K562 (cell line): ENCODE results near the gene SH3BGRL3. TPM values are rescaled to one million over a fixed set of nuclear protein-coding genes. Genes with fewer than 3 reads are reported as not detected.
A peak's percentile ranks its signal among the peaks of the same experiment; 100 is the strongest.

Experiments used
- BCOR ChIP-seq: fragments of 450-650 bp; IDR thresholded peaks from 2 replicates; pipeline ENCODE4 v1.6.1; 2016
- CHD1 ChIP-seq: fragments of 200-600 bp; sonication (generic); IDR thresholded peaks from one replicate; pipeline ENCODE4 v1.6.1; 2012; ENCODE audit warnings: mild to moderate bottlenecking, moderate library complexity, low read length, inconsistent platforms
- E2F6 ChIP-seq, 2 experiments: IDR thresholded peaks; 2 replicates each; pipeline ENCODE4 v1.6.1; 2011; ENCODE audit warnings: borderline replicate concordance in 1 of 2, control low read depth in 1 of 2, low read depth in 1 of 2, low read length in 1 of 2, mild to moderate bottlenecking in 1 of 2, mixed read lengths in 1 of 2, moderate library complexity in 1 of 2; ENCODE audit not compliant: insufficient read depth in 1 of 2, insufficient read length in 1 of 2, poor library complexity in 1 of 2, severe bottlenecking in 1 of 2; ENCODE audit errors: extremely low read depth in 1 of 2
- ETV5 ChIP-seq: sonication (generic); formaldehyde crosslinking; IDR thresholded peaks from 2 replicates; pipeline ENCODE4 v1.4.0; 2020; ENCODE audit warnings: low read depth, mild to moderate bottlenecking, missing genetic modification reagents
- HDAC1 ChIP-seq, 2 experiments: fragments of 450-650 bp; IDR thresholded peaks; 2 replicates each; pipeline ENCODE4 v1.6.1; 2016 to 2017; ENCODE audit warnings: inconsistent platforms in 1 of 2, mild to moderate bottlenecking in 1 of 2, moderate library complexity in 1 of 2
- HMG20B ChIP-seq: fragments of 250-450 bp; sonication (Bioruptor Pico); IDR thresholded peaks from 2 replicates; pipeline ENCODE4 v1.5.0; 2021; ENCODE audit warnings: mild to moderate bottlenecking
- JUN ChIP-seq, 2 experiments: sonication (generic) in 1 of 2; formaldehyde crosslinking in 1 of 2; IDR thresholded peaks; 2 replicates each; pipeline versions ENCODE4 v1.6.1 to v1.8.0; 2012 to 2022; ENCODE audit warnings: borderline replicate concordance in 2 of 2, mild to moderate bottlenecking in 2 of 2, improper control_type of control experiment in 1 of 2, low read depth in 1 of 2, low read length in 1 of 2, missing genetic modification reagents in 1 of 2
- LEF1 ChIP-seq: fragments of 450-650 bp; IDR thresholded peaks from 2 replicates; pipeline ENCODE4 v1.6.1; 2016; ENCODE audit warnings: mild to moderate bottlenecking
- NCOA1 ChIP-seq: fragments of 450-650 bp; IDR thresholded peaks from 2 replicates; pipeline ENCODE4 v1.6.1; 2016; ENCODE audit warnings: low read depth
- NFIX ChIP-seq: fragments of 250-450 bp; sonication (Bioruptor Pico); IDR thresholded peaks from 2 replicates; pipeline ENCODE4 v1.4.0; 2020; ENCODE audit warnings: low read depth, mild to moderate bottlenecking, moderate library complexity
- PHTF2 ChIP-seq: fragments of 250-450 bp; sonication (Bioruptor Pico); IDR thresholded peaks from 2 replicates; pipeline ENCODE4 v1.5.0; 2021; ENCODE audit warnings: mild to moderate bottlenecking
- POU5F1 ChIP-seq: fragments of 150-350 bp; IDR thresholded peaks from 2 replicates; pipeline ENCODE4 v1.6.1; 2014; ENCODE audit warnings: borderline replicate concordance, low read length, low read depth, mild to moderate bottlenecking; ENCODE audit not compliant: partially characterized antibody
- SRSF1 ChIP-seq: fragments of 200-400 bp; formaldehyde crosslinking; IDR thresholded peaks from 2 replicates; pipeline ENCODE4 v1.6.1; 2017; ENCODE audit warnings: mild to moderate bottlenecking, low read depth, low read length, moderate library complexity
- TOE1 ChIP-seq, 2 experiments: fragments of 450-650 bp in 1 of 2; sonication (generic) in 1 of 2; formaldehyde crosslinking in 1 of 2; IDR thresholded peaks; 2 replicates each; pipeline versions ENCODE4 v1.7.1 to v1.8.0; 2016 to 2022; ENCODE audit warnings: borderline replicate concordance in 2 of 2, mild to moderate bottlenecking in 2 of 2, antibody characterized with exemption in 1 of 2, inconsistent platforms in 1 of 2, low read depth in 1 of 2, missing genetic modification reagents in 1 of 2, moderate library complexity in 1 of 2
- ZBTB2 ChIP-seq: fragments of 450-650 bp; IDR thresholded peaks from 2 replicates; pipeline ENCODE4 v1.6.1; 2016; ENCODE audit warnings: antibody characterized with exemption
- ZNF311 ChIP-seq: fragments of 250-450 bp; sonication (Bioruptor Pico); IDR thresholded peaks from 2 replicates; pipeline ENCODE4 v1.4.0; 2020; ENCODE audit warnings: mild to moderate bottlenecking, moderate library complexity
- ZNF764 ChIP-seq: fragments of 250-450 bp; sonication (Bioruptor Pico); IDR thresholded peaks from 2 replicates; pipeline ENCODE4 v1.4.0; 2020; ENCODE audit warnings: low read depth, mild to moderate bottlenecking, moderate library complexity
- ZNF766 ChIP-seq: fragments of 200-800 bp; sonication (Bioruptor generic); conservative IDR thresholded peaks from 2 replicates; pipeline ENCODE4 v1.6.1; 2016; ENCODE audit warnings: missing genetic modification characterization, missing compliant biosample characterization
- ZNF785 ChIP-seq: fragments of 250-450 bp; sonication (Bioruptor Pico); IDR thresholded peaks from 2 replicates; pipeline ENCODE4 v1.4.0; 2020; ENCODE audit warnings: mild to moderate bottlenecking
- ZSCAN32 ChIP-seq: fragments of 450-650 bp; formaldehyde crosslinking; IDR thresholded peaks from 2 replicates; pipeline ENCODE4 v1.4.0; 2020; ENCODE audit warnings: mild to moderate bottlenecking, moderate library complexity
- polyA plus RNA-seq, 8 experiments: library from polyadenylated mRNA; depleted of rRNA in 4 of 8; stranded (reverse) in 5 of 8; unstranded in 3 of 8; fragments of >200 nt; fragmentation: Nextera tagmentation in 2 of 8; fragmentation: Illumina TruSeq in 1 of 8; extraction: Ambion mirVana in 2 of 8; extraction: Trizol in 1 of 8; gene quantifications; 2 replicates each; pipeline versions ENCODE4 v1.2.1 to v1.2.3, GENCODE V29; 2011 to 2014; ENCODE audit warnings: inconsistent platforms in 1 of 8, missing spikeins in 1 of 8
- total RNA-seq, 7 experiments: library from RNA; depleted of rRNA in 6 of 7; stranded (reverse); fragments of >200 nt in 6 of 7; fragmentation: Illumina TruSeq in 2 of 7; extraction: Trizol in 2 of 7; gene quantifications; 2 replicates each; pipeline versions ENCODE4 v1.2.1 to v1.2.3, GENCODE V29; 2011 to 2021; ENCODE audit warnings: low replicate concordance in 1 of 7
- TF ChIP-seq, protein P1 (sequence below): fragments of 250-450 bp; sonication (Bioruptor Pico); IDR thresholded peaks from 2 replicates; pipeline ENCODE4 v1.8.0; 2022; ENCODE audit warnings: inconsistent platforms, mild to moderate bottlenecking, moderate library complexity, borderline replicate concordance
- TF ChIP-seq, protein P2 (sequence below): fragments of 250-450 bp; sonication (Bioruptor Pico); IDR thresholded peaks from 2 replicates; pipeline ENCODE4 v1.8.0; 2022; ENCODE audit warnings: moderate library complexity, mild to moderate bottlenecking, inconsistent platforms

The SH3BGRL3 gene
- total and polyA plus RNA-seq, 9 of the 15 experiments (the other 6 are each of a cell fraction or from before 2014, with no cell fraction given), result 30.3 to 140 (median 54.2) TPM

- TF ChIP-seq POU5F1, result no peak
- TF ChIP-seq, protein P1, sequence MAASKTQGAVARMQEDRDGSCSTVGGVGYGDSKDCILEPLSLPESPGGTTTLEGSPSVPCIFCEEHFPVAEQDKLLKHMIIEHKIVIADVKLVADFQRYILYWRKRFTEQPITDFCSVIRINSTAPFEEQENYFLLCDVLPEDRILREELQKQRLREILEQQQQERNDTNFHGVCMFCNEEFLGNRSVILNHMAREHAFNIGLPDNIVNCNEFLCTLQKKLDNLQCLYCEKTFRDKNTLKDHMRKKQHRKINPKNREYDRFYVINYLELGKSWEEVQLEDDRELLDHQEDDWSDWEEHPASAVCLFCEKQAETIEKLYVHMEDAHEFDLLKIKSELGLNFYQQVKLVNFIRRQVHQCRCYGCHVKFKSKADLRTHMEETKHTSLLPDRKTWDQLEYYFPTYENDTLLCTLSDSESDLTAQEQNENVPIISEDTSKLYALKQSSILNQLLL (CRISPR knock-in tag), result no peak
- TF ChIP-seq, protein P2, sequence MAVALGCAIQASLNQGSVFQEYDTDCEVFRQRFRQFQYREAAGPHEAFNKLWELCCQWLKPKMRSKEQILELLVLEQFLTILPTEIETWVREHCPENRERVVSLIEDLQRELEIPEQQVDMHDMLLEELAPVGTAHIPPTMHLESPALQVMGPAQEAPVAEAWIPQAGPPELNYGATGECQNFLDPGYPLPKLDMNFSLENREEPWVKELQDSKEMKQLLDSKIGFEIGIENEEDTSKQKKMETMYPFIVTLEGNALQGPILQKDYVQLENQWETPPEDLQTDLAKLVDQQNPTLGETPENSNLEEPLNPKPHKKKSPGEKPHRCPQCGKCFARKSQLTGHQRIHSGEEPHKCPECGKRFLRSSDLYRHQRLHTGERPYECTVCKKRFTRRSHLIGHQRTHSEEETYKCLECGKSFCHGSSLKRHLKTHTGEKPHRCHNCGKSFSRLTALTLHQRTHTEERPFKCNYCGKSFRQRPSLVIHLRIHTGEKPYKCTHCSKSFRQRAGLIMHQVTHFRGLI, result no peak
- TF ChIP-seq ZSCAN32, result no peak
- peak; percentile 5; the same call in 1 of the 2 replicates for TF ChIP-seq ETV5 (CRISPR knock-in tag)
- peak in 1 of 2 experiments; percentile 73; a peak in 3 of 4 replicates for TF ChIP-seq HDAC1 (IDR thresholded peaks at IDR 0.05)
- TF ChIP-seq ZBTB2, result peak; percentile 64; the same call in 1 of the 2 replicates
- no peak for TF ChIP-seq ZNF764 (CRISPR knock-in tag)
- TF ChIP-seq HMG20B (CRISPR knock-in tag), result 0 out of 2 replicates have a peak, but pooled peaks have one; percentile 4
- TF ChIP-seq NCOA1, result peak; percentile 39; the same call in 1 of the 2 replicates
- no peak for TF ChIP-seq SRSF1
- TF ChIP-seq LEF1, result peak; percentile 65; the same call in 1 of the 2 replicates
- TF ChIP-seq BCOR, result 0 out of 2 replicates have a peak, but pooled peaks have one; percentile 52
- TF ChIP-seq JUN (IDR thresholded peaks at IDR 0.05; ENCODE audit: borderline replicate concordance, low read depth, low read length), result peak; percentile 63
- TF ChIP-seq JUN (CRISPR knock-in tag; IDR thresholded peaks at IDR 0.05; ENCODE audit: borderline replicate concordance), result no peak
- TF ChIP-seq ZNF766 (CRISPR knock-in tag), result no peak
- no peak for TF ChIP-seq NFIX
- no peak for TF ChIP-seq E2F6 (IDR thresholded peaks at IDR 0.05; ENCODE audit: borderline replicate concordance in 1 of 2, extremely low read depth in 1 of 2, insufficient read depth in 1 of 2, insufficient read length in 1 of 2, low read depth in 1 of 2, low read length in 1 of 2, poor library complexity in 1 of 2, severe bottlenecking in 1 of 2)
- no peak for TF ChIP-seq ZNF311 (CRISPR knock-in tag)
- TF ChIP-seq CHD1, result no peak
- peak; percentile 11; the same call in 1 of the 2 replicates for TF ChIP-seq TOE1 (IDR thresholded peaks at IDR 0.05; ENCODE audit: borderline replicate concordance)
- no peak for TF ChIP-seq TOE1 (CRISPR knock-in tag; IDR thresholded peaks at IDR 0.05; ENCODE audit: borderline replicate concordance, low read depth)
- no peak for TF ChIP-seq PHTF2 (CRISPR knock-in tag)
- TF ChIP-seq ZNF785 (CRISPR knock-in tag), result no peak
Measured at GRCh38 chr1:26280333-26281042, 602 bp downstream of the SH3BGRL3 start (continued).
